Osteocyte (in vitro differentiated cells): ENCODE data around the gene NOS1AP. TPM values are rescaled to one million over a fixed set of nuclear protein-coding genes. Genes with fewer than 3 reads are reported as not detected.

Source experiments
- DNase-seq: peaks from one replicate; pipeline ENCODE4 v3.0.0; 2021; ENCODE audit warnings: mixed read lengths; ENCODE audit not compliant: unreplicated experiment; ENCODE audit errors: extremely low spot score
- H3K27ac Mint-ChIP-seq: one replicate; pipeline ENCODE4 v1.8.0; 2021; ENCODE audit warnings: mild to moderate bottlenecking, mixed read lengths; ENCODE audit not compliant: unreplicated experiment
- H3K27me3 Mint-ChIP-seq: one replicate; pipeline ENCODE4 v1.8.0; 2021; ENCODE audit warnings: mixed read lengths; ENCODE audit not compliant: unreplicated experiment
- H3K36me3 Mint-ChIP-seq: one replicate; pipeline ENCODE4 v1.8.0; 2021; ENCODE audit warnings: mixed read lengths; ENCODE audit not compliant: unreplicated experiment
- H3K4me1 Mint-ChIP-seq: one replicate; pipeline ENCODE4 v1.8.0; 2021; ENCODE audit warnings: mixed read lengths; ENCODE audit not compliant: unreplicated experiment
- H3K4me3 Mint-ChIP-seq: one replicate; pipeline ENCODE4 v1.8.0; 2021; ENCODE audit warnings: mild to moderate bottlenecking, moderate library complexity, mixed read lengths; ENCODE audit not compliant: unreplicated experiment
- H3K9me3 Mint-ChIP-seq: one replicate; pipeline ENCODE4 v1.8.0; 2021; ENCODE audit warnings: mixed read lengths; ENCODE audit not compliant: unreplicated experiment
- CTCF ChIP-seq: fragments of 200-600 bp; sonication (generic); IDR thresholded peaks from 2 replicates; pipeline ENCODE4 v1.5.0; 2021; ENCODE audit warnings: antibody characterized with exemption, mild to moderate bottlenecking, moderate library complexity
- total RNA-seq: library from RNA; stranded (reverse); gene quantifications from 2 replicates; pipeline ENCODE4 v1.2.1, GENCODE V29; 2021

NOS1AP gene
- total RNA-seq, 1 donor from 2014 or later = 2.5 TPM

- H3K27me3 Mint-ChIP-seq = peaks cover 6% of the 10 kb centered on the region
- no peak for DNase-seq
- no peak overlapping the region for H3K27ac Mint-ChIP-seq
- no peak for TF ChIP-seq CTCF
- H3K36me3 Mint-ChIP-seq = no peaks in the 10 kb centered on the region
- H3K4me3 Mint-ChIP-seq = no peak overlapping the region
- peaks cover 14% of the 10 kb centered on the region for H3K4me1 Mint-ChIP-seq
- no peaks in the 10 kb centered on the region for H3K9me3 Mint-ChIP-seq
Observed at GRCh38 chr1:162317621-162318020, 248.1 kb downstream of the NOS1AP start.

GRCh38 chr1:162319493-162320175, 250.1 kb downstream of the NOS1AP start:
- Mint-ChIP-seq H3K4me3 (no peak overlapping the region), H3K36me3 (no peaks in the 10 kb centered on the region), H3K27me3 (peaks cover 18% of the 10 kb centered on the region), H3K9me3 (no peaks in the 10 kb centered on the region), H3K4me1 (peaks cover 4% of the 10 kb centered on the region), H3K27ac (no peak overlapping the region)
- DNase-seq = no peak
- no peak for TF ChIP-seq CTCF

GRCh38 chr1:162321809-162322422, 252.4 kb downstream of the NOS1AP start:
- Mint-ChIP-seq H3K27me3 (peaks cover 31% of the 10 kb centered on the region), H3K4me3 (no peak overlapping the region), H3K9me3 (no peaks in the 10 kb centered on the region), H3K4me1 (peaks cover 4% of the 10 kb centered on the region), H3K36me3 (no peaks in the 10 kb centered on the region), H3K27ac (no peak overlapping the region)
- TF ChIP-seq CTCF = no peak
- DNase-seq = no peak

- TF ChIP-seq CTCF = no peak
- no peaks in the 10 kb centered on the region for H3K9me3 Mint-ChIP-seq
- H3K27me3 Mint-ChIP-seq = peaks cover 36% of the 10 kb centered on the region
- H3K4me3 Mint-ChIP-seq = no peak overlapping the region
- peaks cover 4% of the 10 kb centered on the region for H3K4me1 Mint-ChIP-seq
- H3K36me3 Mint-ChIP-seq = no peaks in the 10 kb centered on the region
- H3K27ac Mint-ChIP-seq = no peak overlapping the region
- no peak for DNase-seq
Observed at GRCh38 chr1:162323023-162323422, 253.5 kb downstream of the NOS1AP start.

- DNase-seq = no peak
- no peak overlapping the region for H3K27ac Mint-ChIP-seq
- H3K36me3 Mint-ChIP-seq = no peaks in the 10 kb centered on the region
- H3K4me1 Mint-ChIP-seq = peaks cover 6% of the 10 kb centered on the region
- peaks cover 36% of the 10 kb centered on the region for H3K27me3 Mint-ChIP-seq
- TF ChIP-seq CTCF = no peak
- no peaks in the 10 kb centered on the region for H3K9me3 Mint-ChIP-seq
- no peak overlapping the region for H3K4me3 Mint-ChIP-seq
Observed at GRCh38 chr1:162324396-162324795, 254.9 kb downstream of the NOS1AP start.
